IPS-11a (cell line): ENCODE measurements around the gene PLEKHJ1.

Experiments used
- H3K4me3 ChIP-seq: one replicate; pipeline ENCODE4 v1.5.1; 2013; ENCODE audit warnings: low read depth, low read length, control low read depth

Gene PLEKHJ1

DNA sequence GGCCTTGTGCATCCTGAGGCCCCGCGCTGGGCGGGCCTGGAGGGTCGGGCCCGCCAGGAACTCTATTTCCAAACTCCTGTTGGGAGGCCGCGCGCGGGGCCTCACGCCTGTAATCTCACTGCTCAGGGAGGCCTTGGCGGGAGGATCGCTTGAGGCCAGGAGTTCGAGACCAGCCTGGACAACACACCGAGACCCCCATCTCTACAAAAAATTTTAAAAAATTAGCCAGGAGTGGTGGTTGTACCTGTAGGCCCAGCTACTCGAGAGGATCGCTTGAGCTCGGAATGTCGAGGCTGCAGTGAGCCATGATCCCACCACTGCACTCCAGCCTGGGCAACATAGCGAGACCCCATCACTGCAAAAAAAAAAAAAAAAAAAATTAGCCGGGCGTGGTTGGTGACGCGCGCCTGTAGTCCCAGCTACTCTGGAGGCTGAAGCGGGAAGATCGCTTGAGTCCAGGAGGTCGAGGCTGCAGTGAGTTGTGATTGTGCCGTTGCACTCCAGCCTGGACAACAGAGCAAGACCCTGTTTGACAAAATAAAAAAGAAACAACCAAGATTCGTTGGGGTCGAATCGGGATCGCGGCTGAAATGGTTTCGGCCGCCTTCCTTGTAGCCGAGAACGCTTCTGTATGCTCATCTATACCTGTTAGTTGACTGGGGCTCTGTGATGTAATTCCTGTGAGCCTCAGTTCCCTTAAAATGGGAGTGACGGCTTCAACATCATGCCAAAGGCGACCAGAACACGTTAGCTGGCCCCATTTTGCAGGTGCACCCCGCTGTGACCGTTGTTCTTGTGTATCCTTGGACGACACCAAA is 1.1 kb upstream of the PLEKHJ1 start:
- peak overlapping the region; percentile 71 for H3K4me3 ChIP-seq

DNA sequence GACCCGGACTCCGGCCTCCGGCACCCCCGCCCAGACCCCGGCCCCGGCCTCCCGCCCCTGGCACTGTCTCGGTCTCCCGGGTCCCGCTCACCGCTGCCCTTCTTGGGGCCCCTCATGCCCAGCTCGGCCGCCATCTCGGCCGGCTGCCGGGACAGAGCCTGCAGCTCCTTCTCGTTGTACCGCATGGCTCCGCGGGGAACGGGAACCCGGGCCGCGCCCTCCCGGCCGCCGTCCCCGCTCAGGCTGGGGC is 140 bp downstream of the PLEKHJ1 start:
- H3K4me3 ChIP-seq: peak overlapping the region; percentile 71

DNA sequence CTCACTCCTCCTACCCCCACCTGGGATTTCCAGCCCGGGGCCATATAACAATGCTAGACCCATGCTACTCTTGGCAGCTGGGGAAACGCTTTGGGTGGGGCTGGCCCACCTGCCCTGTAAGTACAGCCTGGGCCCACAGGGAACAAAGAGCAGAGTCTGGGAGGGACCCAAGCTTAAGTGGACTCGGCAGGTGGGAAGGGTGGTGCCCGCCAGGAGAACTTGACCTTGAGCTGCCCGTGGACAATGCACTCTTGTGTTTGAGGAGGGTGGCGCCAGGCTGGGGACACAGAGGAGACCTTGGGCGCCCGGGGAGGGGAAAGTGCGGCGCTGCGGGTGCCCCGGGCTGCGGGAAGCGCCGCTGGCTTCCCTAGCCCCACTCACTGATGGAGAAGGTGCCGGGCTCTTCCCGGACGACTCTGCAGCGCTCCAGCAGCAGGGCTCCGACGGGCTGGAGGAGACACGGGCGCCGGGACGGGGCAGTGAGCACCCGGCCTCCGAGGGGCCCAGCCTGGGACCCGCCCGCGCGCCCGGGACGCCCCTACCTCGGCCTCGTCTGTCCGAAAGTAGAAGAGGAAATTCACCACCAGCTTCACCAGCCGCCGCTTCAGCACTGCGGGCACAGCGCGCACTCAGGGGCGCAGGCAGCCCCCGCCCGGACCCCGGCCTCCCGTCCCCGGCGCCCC is 607 bp downstream of the PLEKHJ1 start:
- H3K4me3 ChIP-seq: peak overlapping the region; percentile 71

DNA sequence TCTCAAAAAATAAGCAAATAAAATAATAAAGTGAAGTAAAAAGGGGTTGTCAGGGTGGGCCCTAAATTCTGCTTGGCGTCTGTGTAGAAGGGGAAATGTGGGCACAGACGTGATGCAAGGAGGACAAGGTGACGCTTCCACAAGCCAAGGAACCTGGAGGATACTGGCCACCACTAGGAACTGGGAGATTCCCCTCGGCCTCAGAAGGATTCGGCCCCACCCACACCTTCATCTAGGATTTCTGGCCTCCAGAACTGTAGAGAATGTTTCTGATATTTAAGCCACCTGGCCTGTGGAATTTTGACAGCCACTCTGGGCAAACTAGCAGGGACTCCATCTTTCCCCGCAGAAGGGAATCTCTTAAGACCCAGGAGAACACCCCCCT is 1.1 kb downstream of the PLEKHJ1 start:
- H3K4me3 ChIP-seq: peak overlapping the region; percentile 71

DNA sequence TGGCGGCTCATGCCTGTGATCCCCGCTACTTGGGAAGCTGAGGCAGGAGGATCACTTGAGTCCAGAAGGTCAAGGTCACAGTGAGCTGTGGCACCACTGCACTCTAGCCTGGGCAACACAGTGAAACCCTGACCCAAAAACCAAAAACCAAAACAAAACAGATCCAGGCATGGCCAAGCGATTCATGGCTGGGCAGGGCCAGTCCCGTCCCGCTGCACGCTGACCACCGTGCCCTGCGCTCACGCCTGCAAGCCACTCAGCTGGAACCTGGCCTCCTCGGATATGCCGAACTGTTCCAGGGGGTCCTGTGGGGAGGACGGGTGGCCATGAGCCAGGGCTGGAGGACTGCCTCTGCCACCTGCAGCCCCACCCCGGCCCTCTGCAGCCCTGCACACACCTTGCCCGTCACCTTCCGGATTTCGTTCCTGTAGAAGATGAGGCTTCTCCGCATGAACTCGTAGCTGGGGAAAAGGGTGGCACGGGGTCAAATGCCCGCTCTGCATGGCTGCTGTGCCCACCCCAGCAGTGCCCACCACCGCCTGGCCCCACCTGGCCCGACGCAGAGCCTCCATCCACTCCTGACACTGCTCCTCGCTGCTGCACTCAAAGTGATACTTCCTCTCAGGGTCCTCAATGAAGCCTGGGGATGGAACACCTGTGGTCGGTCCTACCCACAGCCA is 2.4 kb downstream of the PLEKHJ1 start:
- H3K4me3 ChIP-seq: no peak overlapping the region

DNA sequence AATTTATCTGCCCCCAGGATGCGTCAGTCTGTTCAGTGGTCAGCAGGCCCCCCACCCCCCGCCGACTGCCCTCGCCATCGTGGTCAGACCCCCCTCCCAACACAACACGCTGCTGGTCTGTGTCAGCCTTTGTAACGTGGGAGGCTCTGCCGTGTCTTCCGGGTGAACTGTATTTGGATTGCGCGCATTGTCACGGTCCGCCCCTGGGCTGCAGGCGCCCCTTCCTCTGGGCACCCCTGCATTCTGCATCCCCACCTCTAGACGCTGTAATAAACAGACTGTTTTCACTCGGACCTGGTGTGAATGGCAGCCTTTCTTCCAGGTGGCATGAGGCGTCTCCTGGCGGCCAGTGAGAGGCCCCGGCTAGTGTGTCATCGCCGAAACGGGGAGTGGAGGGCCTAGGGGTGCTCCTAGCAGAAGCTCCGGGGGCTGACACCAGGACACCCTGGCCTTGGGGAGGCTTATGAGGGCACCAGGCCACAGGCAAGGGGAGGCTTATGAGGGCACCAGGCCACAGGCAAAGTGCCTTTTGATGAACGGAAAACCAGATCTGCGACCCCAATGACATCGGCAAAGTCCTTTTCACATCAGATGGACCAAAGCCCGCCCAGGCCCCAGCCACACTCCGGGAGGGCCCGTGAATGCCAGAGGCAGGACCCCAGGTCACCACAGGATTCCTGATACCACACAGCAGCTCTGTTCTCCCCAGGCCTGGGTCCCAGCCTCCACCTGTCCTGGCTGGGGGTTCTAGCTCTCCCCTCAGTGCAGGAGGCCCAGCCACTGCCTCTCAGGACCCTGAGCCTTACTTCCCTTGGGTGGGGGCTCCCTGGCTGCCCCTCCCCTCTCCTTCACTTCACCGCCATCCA is 3.6 kb downstream of the PLEKHJ1 start:
- no peak overlapping the region for H3K4me3 ChIP-seq

DNA sequence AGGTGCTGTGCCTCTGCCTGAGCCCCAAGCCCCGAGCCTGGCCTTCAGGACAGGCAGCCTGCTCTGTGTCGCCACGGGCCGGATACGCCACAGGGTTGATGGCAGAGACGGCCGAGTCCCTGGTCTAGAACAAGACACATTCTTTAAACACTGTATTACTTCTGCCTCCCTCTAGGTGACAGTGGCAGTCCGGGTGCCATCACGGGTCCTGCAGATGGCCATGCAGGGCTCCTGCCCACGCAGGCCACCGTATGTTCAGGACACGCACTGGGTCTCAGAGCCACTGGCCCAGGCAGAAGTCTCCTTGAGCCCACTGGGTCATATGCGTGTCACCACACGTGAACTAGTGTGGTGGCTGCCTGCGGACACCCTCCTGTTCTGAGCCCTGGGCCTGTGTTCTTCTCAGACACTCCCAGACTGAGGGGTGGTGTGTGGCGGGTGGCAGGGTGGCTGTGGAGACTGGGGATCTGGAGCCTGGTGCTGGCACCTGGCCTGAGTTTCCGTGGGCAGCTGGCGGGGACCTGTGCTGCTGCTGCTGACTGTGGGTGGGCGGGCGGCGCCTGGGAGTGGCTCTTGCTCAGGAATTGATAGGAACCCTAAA is 4.4 kb downstream of the PLEKHJ1 start:
- no peak overlapping the region for H3K4me3 ChIP-seq

DNA sequence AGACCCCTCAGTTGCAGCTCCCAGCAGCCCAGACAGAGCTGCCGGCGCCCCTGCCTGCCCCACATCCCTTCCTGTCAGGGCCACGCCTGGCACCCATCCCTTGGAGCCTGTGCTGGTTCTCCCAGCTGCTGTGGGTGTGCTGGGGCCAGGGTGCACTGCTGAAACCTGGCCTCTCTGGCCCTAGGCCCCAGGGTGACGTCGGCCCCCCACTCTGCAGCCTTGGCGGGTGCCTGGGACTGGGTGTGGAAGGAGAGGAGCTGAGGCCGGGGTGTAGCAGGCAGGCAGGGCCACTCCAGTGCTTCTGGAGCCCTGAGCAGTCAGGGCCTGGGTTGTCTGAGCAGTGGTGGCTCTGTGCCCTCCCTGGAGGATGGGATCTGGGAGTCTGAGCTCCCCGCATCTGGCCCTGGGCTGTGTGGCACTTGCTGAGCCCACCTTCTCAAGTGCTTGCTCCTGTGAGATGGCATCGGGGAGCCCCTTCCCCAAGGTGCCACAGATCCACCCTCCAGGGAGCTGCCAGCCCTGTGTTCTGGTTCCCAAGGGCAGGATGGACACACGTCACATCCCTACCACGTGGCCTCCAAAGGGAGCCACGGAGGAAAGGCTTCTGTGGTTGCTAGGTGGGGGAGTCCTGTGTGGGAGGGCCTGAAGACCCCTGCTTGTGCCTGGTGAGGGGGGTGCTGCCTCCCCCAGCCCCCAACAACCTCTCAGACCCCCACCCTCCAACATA is 5.2 kb downstream of the PLEKHJ1 start:
- H3K4me3 ChIP-seq: no peak overlapping the region

DNA sequence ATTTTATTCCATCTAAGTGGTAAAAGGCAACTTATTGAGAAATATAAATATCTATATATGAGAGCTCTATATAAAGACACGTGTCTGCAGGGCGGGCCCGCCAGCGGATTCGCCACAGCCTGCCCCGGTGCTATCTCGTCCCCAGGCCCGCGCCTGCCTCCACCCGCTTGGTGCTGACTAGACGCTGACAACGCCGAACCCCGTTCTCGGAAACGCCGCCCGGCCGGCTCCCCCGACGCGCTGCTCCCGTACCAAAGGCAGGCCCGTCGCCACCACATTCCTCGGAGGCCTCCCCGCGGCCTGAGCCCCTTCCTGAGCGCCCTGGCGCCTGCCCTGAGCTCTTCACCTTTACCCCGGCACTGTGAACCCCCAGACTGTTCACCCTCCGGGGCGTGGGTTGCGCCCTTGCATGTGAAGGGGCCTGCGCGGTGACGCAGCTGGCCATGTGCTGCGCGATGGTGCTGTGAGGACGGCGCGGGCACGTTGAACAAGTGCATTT is 6.0 kb downstream of the PLEKHJ1 start:
- H3K4me3 ChIP-seq: no peak overlapping the region

DNA sequence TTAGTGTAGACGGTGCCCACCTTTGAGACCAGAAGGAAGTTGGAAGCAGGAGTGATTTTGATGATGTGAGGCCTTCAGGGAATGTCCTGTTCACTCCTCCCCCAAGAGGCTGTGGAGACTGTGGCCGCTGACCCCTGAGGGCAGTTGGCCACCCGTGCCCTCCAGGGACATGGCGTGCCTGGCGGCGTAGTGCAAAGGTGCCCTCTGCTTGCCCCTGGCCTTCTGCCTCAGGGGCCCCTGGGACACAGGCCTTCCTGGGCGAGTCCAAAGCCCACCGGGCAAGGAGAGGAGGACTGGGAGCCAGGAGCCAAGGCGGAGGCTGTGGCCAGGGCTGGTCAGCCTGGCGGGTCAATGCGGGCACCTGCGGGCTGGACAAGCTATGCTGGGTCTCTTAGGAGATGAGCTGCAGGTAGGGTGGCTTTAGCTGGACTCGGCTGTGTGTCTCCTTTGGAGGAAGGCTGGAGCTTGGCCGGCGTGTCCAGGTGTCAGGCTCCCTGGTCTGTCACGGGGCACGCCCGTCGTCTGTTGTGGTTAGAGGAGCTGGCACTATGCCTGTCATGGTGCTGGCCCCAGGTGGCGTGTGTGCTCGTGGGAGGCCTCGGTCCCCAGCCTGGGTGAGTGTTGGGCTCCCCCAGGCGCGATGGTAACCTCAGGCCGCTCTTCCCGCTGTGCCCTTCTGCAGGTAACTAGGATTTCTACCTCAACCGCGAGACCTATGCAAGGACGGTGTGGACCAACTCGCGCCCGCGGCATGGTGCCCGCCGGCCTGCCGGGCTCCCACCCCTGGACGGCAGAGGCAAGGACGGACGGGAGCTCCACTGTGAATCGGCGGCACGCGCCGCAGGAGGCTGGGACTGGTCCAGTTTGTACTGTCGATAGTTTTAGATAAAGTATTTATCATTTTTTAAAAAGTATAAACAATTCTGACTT is 6.8 kb downstream of the PLEKHJ1 start:
- H3K4me3 ChIP-seq: no peak overlapping the region

DNA sequence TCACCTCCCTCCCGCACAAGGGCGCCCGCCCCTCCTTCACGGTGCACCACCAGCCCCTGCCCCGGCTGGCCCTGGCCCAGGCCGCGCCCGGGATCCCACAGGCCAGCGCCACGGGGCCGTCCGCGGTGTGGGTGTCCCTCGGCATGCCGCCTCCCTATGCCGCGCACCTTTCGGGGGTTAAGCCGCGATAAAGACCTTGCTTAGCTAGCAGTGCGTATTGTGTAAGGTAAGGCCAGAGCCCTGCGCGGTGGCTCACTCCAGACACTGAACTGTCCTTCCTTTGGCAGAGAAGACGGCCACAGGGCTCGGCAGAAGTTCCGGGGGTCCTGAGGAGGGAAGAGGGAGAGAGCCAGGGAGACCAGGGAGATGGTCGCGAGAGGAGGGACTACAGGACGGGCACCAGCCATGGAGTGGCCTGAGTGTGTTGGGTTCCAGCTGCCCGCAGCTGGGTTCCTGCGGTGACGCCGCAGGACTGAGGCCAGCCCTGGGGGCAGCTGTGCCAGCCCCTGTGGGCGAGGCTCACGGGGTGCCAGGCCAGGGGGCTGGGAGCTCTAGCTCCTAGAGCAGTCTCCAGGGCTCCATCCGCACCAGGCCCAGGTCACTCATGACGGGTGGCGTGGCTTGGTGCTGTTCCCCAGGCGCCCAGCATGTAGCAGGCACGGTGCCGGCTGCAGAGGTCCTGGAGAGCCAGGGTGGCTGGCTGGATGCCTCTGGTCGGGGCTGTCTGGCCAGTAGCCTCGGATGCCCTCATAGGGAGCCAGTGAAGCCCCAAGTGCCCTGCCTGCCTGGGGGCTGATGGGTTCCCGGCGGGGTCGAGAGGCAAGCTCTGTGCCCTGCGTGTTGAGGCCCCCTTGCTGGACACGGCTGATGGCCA is 7.7 kb downstream of the PLEKHJ1 start:
- H3K4me3 ChIP-seq: no peak overlapping the region

DNA sequence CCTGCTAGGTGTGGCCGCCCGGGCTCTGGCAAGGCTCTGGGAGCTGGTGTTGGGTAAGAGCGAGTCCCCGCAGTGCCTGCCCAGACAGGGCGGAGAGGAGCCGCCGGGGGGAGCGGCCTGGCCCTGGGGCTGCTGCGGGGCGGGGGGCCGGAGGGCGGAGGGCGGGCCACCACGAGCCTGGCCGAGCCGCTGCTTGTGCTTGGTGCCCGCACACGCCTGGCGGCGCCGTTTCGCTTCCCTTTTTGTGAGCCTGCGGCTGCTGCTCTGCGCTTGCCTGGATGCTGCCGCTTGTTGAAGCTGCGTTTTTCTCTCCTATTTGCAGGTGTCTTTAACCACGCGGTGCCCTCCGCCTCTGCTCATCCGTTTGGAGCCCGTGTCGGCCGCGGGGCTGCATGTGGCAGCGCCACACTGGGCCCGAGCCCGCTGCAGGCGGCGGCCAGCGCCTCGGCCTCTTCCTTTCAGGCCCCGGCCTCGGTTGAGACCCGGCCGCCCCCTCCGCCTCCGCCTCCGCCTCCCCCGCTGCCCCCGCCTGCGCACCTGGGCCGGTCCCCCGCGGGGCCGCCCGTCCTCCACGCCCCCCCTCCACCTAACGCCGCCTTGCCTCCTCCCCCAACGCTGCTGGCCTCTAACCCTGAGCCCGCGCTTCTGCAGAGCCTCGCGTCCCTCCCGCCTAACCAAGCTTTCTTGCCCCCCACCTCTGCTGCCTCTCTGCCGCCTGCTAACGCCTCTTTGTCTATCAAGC is 8.5 kb downstream of the PLEKHJ1 start:
- no peak overlapping the region for H3K4me3 ChIP-seq

DNA sequence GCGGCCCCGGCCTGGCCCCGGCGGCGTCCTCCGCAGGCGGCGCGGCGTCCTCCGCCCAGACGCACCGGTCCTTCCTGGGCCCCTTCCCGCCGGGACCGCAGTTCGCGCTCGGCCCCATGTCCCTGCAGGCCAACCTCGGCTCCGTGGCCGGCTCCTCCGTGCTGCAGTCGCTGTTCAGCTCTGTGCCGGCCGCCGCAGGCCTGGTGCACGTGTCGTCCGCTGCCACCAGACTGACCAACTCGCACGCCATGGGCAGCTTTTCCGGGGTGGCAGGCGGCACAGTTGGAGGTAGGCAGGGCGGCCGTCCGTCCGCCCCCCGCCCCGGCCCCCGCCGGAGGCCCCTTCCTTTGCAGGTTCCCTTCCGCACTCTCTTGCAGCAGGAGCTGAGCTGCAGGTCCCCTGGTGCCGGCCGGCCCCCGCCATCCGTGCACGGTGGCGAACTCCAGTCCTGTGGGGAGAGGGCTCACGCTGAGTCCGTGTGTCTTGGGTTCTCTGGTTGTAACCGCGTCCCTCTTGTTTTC is 9.2 kb downstream of the PLEKHJ1 start:
- H3K4me3 ChIP-seq: no peak overlapping the region

DNA sequence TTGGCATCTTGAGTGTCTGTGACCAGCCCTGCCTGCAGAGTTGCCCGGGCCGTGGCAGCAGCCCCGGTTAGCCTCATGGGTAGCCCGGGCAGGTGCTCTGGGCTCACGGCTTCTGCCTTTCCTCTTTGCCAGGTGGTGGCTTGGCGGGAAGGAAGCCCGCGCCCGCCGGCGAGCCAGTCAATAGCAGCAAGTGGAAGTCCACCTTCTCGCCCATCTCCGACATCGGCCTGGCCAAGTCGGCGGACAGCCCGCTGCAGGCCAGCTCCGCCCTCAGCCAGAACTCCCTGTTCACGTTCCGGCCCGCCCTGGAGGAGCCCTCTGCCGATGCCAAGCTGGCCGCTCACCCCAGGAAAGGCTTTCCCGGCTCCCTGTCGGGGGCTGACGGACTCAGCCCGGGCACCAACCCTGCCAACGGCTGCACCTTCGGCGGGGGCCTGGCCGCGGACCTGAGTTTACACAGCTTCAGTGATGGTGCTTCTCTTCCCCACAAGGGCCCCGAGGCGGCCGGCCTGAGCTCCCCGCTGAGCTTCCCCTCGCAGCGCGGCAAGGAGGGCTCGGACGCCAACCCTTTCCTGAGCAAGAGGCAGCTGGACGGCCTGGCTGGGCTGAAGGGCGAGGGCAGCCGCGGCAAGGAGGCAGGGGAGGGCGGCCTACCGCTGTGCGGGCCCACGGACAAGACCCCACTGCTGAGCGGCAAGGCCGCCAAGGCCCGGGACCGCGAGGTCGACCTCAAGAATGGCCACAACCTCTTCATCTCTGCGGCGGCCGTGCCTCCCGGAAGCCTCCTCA is 9.9 kb downstream of the PLEKHJ1 start:
- H3K4me3 ChIP-seq: no peak overlapping the region

DNA sequence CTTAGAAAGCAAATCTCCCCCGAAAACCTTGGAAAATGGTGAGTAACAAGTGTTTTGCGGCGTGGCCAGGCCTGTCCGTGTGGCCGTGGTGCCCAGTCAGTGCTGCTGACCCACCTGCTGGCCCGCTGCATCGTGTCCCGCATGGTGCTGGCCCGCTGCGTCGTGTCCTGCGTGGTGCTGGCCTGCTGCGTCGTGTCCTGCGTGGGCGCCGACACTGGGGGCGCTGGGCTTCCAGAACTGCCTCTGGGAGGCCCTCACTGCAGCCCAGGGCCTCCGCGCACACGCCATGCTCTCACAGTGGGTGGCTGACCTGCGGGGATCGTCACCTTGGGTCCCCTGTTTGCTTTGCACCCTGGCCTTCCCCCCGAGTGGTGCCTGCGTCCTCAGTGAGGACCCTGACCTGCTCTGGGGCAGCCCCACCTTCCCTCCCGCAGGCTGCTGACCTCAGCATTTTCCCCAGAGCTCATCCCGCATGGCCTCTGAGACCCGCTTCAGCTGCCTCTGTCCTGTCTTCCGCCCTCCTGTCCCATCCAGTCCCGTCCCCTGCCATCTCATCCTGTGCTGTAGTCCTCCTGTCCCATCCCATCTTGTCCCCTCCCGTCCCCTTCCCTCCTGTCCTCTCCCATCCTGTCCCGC is 10.6 kb downstream of the PLEKHJ1 start:
- no peak overlapping the region for H3K4me3 ChIP-seq
